IMR-90 (cell line): ENCODE results near the gene BCL2L13. TPM values are rescaled to one million over a fixed set of nuclear protein-coding genes. Genes with fewer than 3 reads are reported as not detected.

Source experiments
- ATAC-seq: fragments of 200-7000 bp; cut with Tn5 transposase; 2 replicates; pipeline ENCODE4 v1.9.1; 2020; ENCODE audit warnings: low read depth, mild to moderate bottlenecking, moderate library complexity
- BruUV-seq: library from RNA; stranded (reverse); fragments of 400-500 nt; replicated peaks from 2 replicates; lab custom pipeline; 2021; lab: Mats Ljungman, UMichigan
- CTCF ChIA-PET: fragments of 300-600 bp; formaldehyde crosslinking; extraction: SDS; loops from one replicate; lab custom pipeline; 2021; ENCODE audit warnings: antibody characterized with exemption; lab: Yijun Ruan, JAX
- POLR2A ChIA-PET: fragments of 300-600 bp; sonication (Branson Sonifier 250); formaldehyde crosslinking; loops from one replicate; lab custom pipeline; 2022; ENCODE audit warnings: antibody characterized with exemption; ENCODE audit not compliant: unreplicated experiment; lab: Charles Lee
- DNase-seq: peaks from one replicate; pipeline ENCODE4 v3.0.0; 2013
- H2AFZ ChIP-seq: replicated peaks from 2 replicates; pipeline ENCODE3; 2013; ENCODE audit warnings: low read length, mild to moderate bottlenecking; ENCODE audit not compliant: poor library complexity
- H2AK5ac ChIP-seq: 2 replicates; pipeline ENCODE4 v1.6.1; 2013; ENCODE audit warnings: low read depth, low read length, inconsistent platforms
- H2AK9ac ChIP-seq: replicated peaks from 2 replicates; pipeline ENCODE3; 2013; ENCODE audit warnings: mild to moderate bottlenecking, low read depth, low read length, moderate library complexity; ENCODE audit not compliant: poor library complexity
- H2BK120ac ChIP-seq: 2 replicates; pipeline ENCODE4 v1.6.1; 2013; ENCODE audit warnings: low read depth, low read length, inconsistent platforms
- H2BK15ac ChIP-seq: 3 replicates; pipeline ENCODE4 v1.6.1; 2013; ENCODE audit warnings: low read depth, low read length, inconsistent platforms
- H2BK20ac ChIP-seq: 2 replicates; pipeline ENCODE4 v1.6.1; 2013; ENCODE audit warnings: low read depth, mild to moderate bottlenecking, inconsistent platforms, low read length, moderate library complexity
- H2BK5ac ChIP-seq: 2 replicates; pipeline ENCODE4 v1.6.1; 2013; ENCODE audit warnings: mild to moderate bottlenecking, low read depth, low read length, inconsistent platforms; ENCODE audit not compliant: poor library complexity, severe bottlenecking
- H3K14ac ChIP-seq: replicated peaks from 2 replicates; pipeline ENCODE4 v1.6.1; 2013; ENCODE audit warnings: low read depth, low read length, inconsistent platforms
- H3K18ac ChIP-seq: 2 replicates; pipeline ENCODE4 v1.6.1; 2013; ENCODE audit warnings: low read depth, low read length, control low read depth
- H3K23ac ChIP-seq: 2 replicates; pipeline ENCODE4 v1.6.1; 2013; ENCODE audit warnings: low read depth, low read length, inconsistent platforms
- H3K27ac ChIP-seq: 2 replicates; pipeline ENCODE4 v1.5.1; 2013; ENCODE audit warnings: mild to moderate bottlenecking, control low read depth, low read length; ENCODE audit not compliant: insufficient read depth
- H3K27me3 ChIP-seq: 2 replicates; pipeline ENCODE4 v1.6.1; 2013; ENCODE audit warnings: low read length; ENCODE audit not compliant: control insufficient read depth, insufficient read depth
- H3K36me3 ChIP-seq: 2 replicates; pipeline ENCODE4 v1.6.1; 2013; ENCODE audit warnings: low read length, mixed read lengths; ENCODE audit not compliant: control insufficient read depth, insufficient read depth
- H3K4ac ChIP-seq: 2 replicates; pipeline ENCODE4 v1.6.1; 2013; ENCODE audit warnings: low read depth, low read length, inconsistent platforms
- H3K4me1 ChIP-seq: 2 replicates; pipeline ENCODE4 v1.6.1; 2013; ENCODE audit warnings: low read length, mixed read lengths; ENCODE audit not compliant: control insufficient read depth, insufficient read depth
- H3K4me2 ChIP-seq: 2 replicates; pipeline ENCODE4 v1.6.1; 2013; ENCODE audit warnings: low read depth, mild to moderate bottlenecking, control low read depth, low read length, moderate library complexity
- H3K4me3 ChIP-seq: 2 replicates; pipeline ENCODE4 v1.5.1; 2013; ENCODE audit warnings: low read depth, mild to moderate bottlenecking, control low read depth, low read length, moderate library complexity; ENCODE audit not compliant: insufficient read depth
- H3K56ac ChIP-seq: 2 replicates; pipeline ENCODE4 v1.6.1; 2013; ENCODE audit warnings: low read length, inconsistent platforms; ENCODE audit not compliant: insufficient read depth; ENCODE audit errors: extremely low read depth
- H3K79me1 ChIP-seq, 2 experiments: 2 replicates each; pipeline ENCODE4 v1.6.1; 2013; ENCODE audit warnings: low read length in 2 of 2, inconsistent platforms in 1 of 2, low read depth in 1 of 2
- H3K9ac ChIP-seq: 2 replicates; pipeline ENCODE4 v1.6.1; 2013; ENCODE audit warnings: low read depth, low read length, control low read depth
- H3K9me1 ChIP-seq: 2 replicates; pipeline ENCODE4 v1.6.1; 2013; ENCODE audit warnings: low read length, inconsistent platforms; ENCODE audit not compliant: insufficient read depth
- H3K9me3 ChIP-seq: 2 replicates; pipeline ENCODE4 v1.6.1; 2013; ENCODE audit warnings: low read length; ENCODE audit not compliant: control insufficient read depth, insufficient read depth
- H4K20me1 ChIP-seq: 2 replicates; pipeline ENCODE4 v1.6.1; 2013; ENCODE audit warnings: low read length, inconsistent platforms; ENCODE audit not compliant: insufficient read depth
- H4K5ac ChIP-seq: 2 replicates; pipeline ENCODE4 v1.6.1; 2013; ENCODE audit warnings: mild to moderate bottlenecking, low read depth, low read length, control low read depth
- H4K8ac ChIP-seq, 2 experiments: 2 replicates each; pipeline ENCODE4 v1.6.1; 2013; ENCODE audit warnings: low read depth in 2 of 2, low read length in 2 of 2, control low read depth in 1 of 2, inconsistent platforms in 1 of 2
- H4K91ac ChIP-seq: 2 replicates; pipeline ENCODE4 v1.6.1; 2013; ENCODE audit warnings: low read depth, low read length, inconsistent platforms; ENCODE audit not compliant: insufficient read depth
- BHLHE40 ChIP-seq: fragments of 150-350 bp; IDR thresholded peaks from 2 replicates; pipeline ENCODE4 v1.6.1; 2016; ENCODE audit warnings: mild to moderate bottlenecking, low read depth, low read length
- CHD1 ChIP-seq: IDR thresholded peaks from 2 replicates; pipeline ENCODE4 v1.6.1; 2012; ENCODE audit warnings: low read depth, low read length, improper control_type of control experiment
- FOS ChIP-seq: fragments of 150-350 bp; IDR thresholded peaks from 2 replicates; pipeline ENCODE4 v1.6.1; 2016; ENCODE audit warnings: low read depth, low read length
- MAZ ChIP-seq: IDR thresholded peaks from 2 replicates; pipeline ENCODE4 v1.6.1; 2012; ENCODE audit warnings: low read depth, mild to moderate bottlenecking, low read length, improper control_type of control experiment, moderate library complexity, borderline replicate concordance
- NFE2L2 ChIP-seq: fragments of 150-350 bp; IDR thresholded peaks from 2 replicates; pipeline ENCODE4 v1.6.1; 2016; ENCODE audit warnings: low read depth, mild to moderate bottlenecking, low read length
- RCOR1 ChIP-seq: IDR thresholded peaks from 2 replicates; pipeline ENCODE4 v1.6.1; 2012; ENCODE audit warnings: mild to moderate bottlenecking, low read length, improper control_type of control experiment; ENCODE audit not compliant: insufficient replicate concordance
- RFX5 ChIP-seq: IDR thresholded peaks from 2 replicates; pipeline ENCODE4 v1.8.0; 2012; ENCODE audit warnings: low read depth, mild to moderate bottlenecking, low read length, moderate library complexity
- WGBS, 2 experiments: methylation state at CpG; one replicate each; pipeline versions ENCODE4 v1.1.5 to v1.1.7; 2013; ENCODE audit warnings: missing lambda C conversion rate in 2 of 2; ENCODE audit not compliant: insufficient read length in 1 of 2; ENCODE audit errors: extremely low coverage in 2 of 2; 5-methylcytosine and 5-hydroxymethylcytosine counted together
- dilution Hi-C: fragments of 300-500 bp; cut with HindIII; formaldehyde crosslinking; loops from one replicate; pipeline ENCODE4 v1.14.3; 2018; ENCODE audit warnings: low sequenced_read_pairs; ENCODE audit not compliant: unreplicated experiment
- in situ Hi-C: fragments of 300-500 bp; cut with MboI; formaldehyde crosslinking; loops from 3 replicates; pipeline ENCODE4 v1.14.3; 2019; ENCODE audit warnings: low sequenced_read_pairs, inconsistent platforms, mixed read lengths
- intact Hi-C: fragments of 100-400 bp; cut with micrococcal nuclease; formaldehyde crosslinking; loops from 2 replicates; pipeline ENCODE4 v1.10.0; 2022
- polyA plus RNA-seq, 3 experiments: library from polyadenylated mRNA; depleted of rRNA; stranded (reverse); fragments of >200 nt; gene quantifications; 2 replicates each; pipeline ENCODE4 v1.2.3, GENCODE V29; 2012; ENCODE audit warnings: low replicate concordance in 1 of 3
- total RNA-seq: library from RNA; depleted of rRNA; stranded (reverse); fragments of >200 nt; gene quantifications from 2 replicates; pipeline ENCODE4 v1.2.3, GENCODE V29; 2012
- TF ChIP-seq, protein P1 (sequence below): fragments of 150-350 bp; IDR thresholded peaks from 2 replicates; pipeline ENCODE4 v1.6.1; 2016; ENCODE audit warnings: low read depth, mild to moderate bottlenecking, low read length, moderate library complexity, borderline replicate concordance
- TF ChIP-seq, protein P2 (sequence below): fragments of 150-350 bp; IDR thresholded peaks from 2 replicates; pipeline ENCODE4 v1.6.1; 2017; ENCODE audit warnings: mild to moderate bottlenecking, antibody characterized with exemption, low read length, low read depth

Gene BCL2L13
- total and polyA plus RNA-seq, 2 of the 4 experiments (the other 2 are of a cell fraction), result 42.6 to 86.7 TPM

- Histone ChIP-seq H2BK20ac (no peak overlapping the region), H2AK9ac (no peak overlapping the region), H3K4me2 (no peak overlapping the region), H3K27me3 (no peaks in the 10 kb centered on the region), H3K14ac (no peak overlapping the region), H2AK5ac (no peak overlapping the region), H4K20me1 (peaks cover 59% of the 10 kb centered on the region), H3K4me3 (no peak overlapping the region), H3K56ac (no peak overlapping the region), H3K79me1 (peaks cover 22 to 57% of the 10 kb centered on the region in 2 experiments), H4K91ac (no peak overlapping the region), H3K36me3 (no peaks in the 10 kb centered on the region), H2BK5ac (no peak overlapping the region), H3K9me3 (no peaks in the 10 kb centered on the region), H4K8ac (no peak overlapping the region), H3K9me1 (peaks cover 18% of the 10 kb centered on the region; the same call in 1 of the 2 replicates), H2AFZ (no peak overlapping the region), H3K4me1 (peaks cover 15% of the 10 kb centered on the region), H4K5ac (no peak overlapping the region), H3K4ac (no peak overlapping the region), H2BK15ac (no peak overlapping the region), H3K23ac (no peak overlapping the region), H3K18ac (no peak overlapping the region), H3K9ac (no peak overlapping the region), H2BK120ac (no peak overlapping the region), H3K27ac (no peak overlapping the region)
- ATAC-seq (no peak), DNase-seq (no peak)
- dilution Hi-C loops (no loop called here), intact Hi-C loops (no loop called here), in situ Hi-C loops (loop anchor here (5.0 kb wide), 1 partner anchor 38 kb away; no protein-coding TSS in a partner anchor)
- CTCF ChIA-PET, result no interaction called here
- TF ChIP-seq, protein P1, sequence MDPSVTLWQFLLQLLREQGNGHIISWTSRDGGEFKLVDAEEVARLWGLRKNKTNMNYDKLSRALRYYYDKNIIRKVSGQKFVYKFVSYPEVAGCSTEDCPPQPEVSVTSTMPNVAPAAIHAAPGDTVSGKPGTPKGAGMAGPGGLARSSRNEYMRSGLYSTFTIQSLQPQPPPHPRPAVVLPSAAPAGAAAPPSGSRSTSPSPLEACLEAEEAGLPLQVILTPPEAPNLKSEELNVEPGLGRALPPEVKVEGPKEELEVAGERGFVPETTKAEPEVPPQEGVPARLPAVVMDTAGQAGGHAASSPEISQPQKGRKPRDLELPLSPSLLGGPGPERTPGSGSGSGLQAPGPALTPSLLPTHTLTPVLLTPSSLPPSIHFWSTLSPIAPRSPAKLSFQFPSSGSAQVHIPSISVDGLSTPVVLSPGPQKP, result no peak
- TF ChIP-seq NFE2L2 (no peak), FOS (no peak), RCOR1 (no peak), RFX5 (no peak), MAZ (no peak), BHLHE40 (no peak), CHD1 (no peak)
- TF ChIP-seq, protein P2, sequence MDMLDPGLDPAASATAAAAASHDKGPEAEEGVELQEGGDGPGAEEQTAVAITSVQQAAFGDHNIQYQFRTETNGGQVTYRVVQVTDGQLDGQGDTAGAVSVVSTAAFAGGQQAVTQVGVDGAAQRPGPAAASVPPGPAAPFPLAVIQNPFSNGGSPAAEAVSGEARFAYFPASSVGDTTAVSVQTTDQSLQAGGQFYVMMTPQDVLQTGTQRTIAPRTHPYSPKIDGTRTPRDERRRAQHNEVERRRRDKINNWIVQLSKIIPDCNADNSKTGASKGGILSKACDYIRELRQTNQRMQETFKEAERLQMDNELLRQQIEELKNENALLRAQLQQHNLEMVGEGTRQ, result no peak
- WGBS, 2 experiments, result 96% methylated on average over 8 of the region's 19 CpGs; no CpG with 5 or more reads in 1 of the 2 experiments
- POLR2A ChIA-PET, result no interaction called here
- BruUV-seq, result no TSS peak
Measured at GRCh38 chr22:17770180-17771077, 131.9 kb downstream of the BCL2L13 start.
